H9 (cell line): Measurements from ENCODE around the gene WDPCP. TPM values are rescaled to one million over a fixed set of nuclear protein-coding genes. Genes with fewer than 3 reads are reported as not detected.

Experiments used
- DNase-seq: peaks from one replicate; pipeline ENCODE4 v3.0.0-alpha.2; 2017
- H2AFZ ChIP-seq: one replicate; pipeline ENCODE4 v1.6.1; 2013; ENCODE audit warnings: mild to moderate bottlenecking, low read length, control low read depth, moderate library complexity
- H2AK5ac ChIP-seq: 2 replicates; pipeline ENCODE4 v1.6.1; 2013; ENCODE audit warnings: low read length, control low read depth, mixed read lengths; ENCODE audit not compliant: insufficient read length
- H2BK120ac ChIP-seq: one replicate; pipeline ENCODE4 v1.6.1; 2013; ENCODE audit warnings: low read depth, mild to moderate bottlenecking, low read length, control low read depth, inconsistent platforms; ENCODE audit not compliant: poor library complexity, severe bottlenecking
- H2BK12ac ChIP-seq: 2 replicates; pipeline ENCODE4 v1.6.1; 2013; ENCODE audit warnings: low read length, control low read depth, mixed read lengths, low read depth; ENCODE audit not compliant: insufficient read length
- H2BK15ac ChIP-seq: 2 replicates; pipeline ENCODE4 v1.6.1; 2013; ENCODE audit warnings: low read depth, low read length, control low read depth
- H2BK20ac ChIP-seq: one replicate; pipeline ENCODE4 v1.6.1; 2013; ENCODE audit warnings: low read depth, mild to moderate bottlenecking, low read length, control low read depth, inconsistent platforms; ENCODE audit not compliant: poor library complexity, severe bottlenecking
- H2BK5ac ChIP-seq: 2 replicates; pipeline ENCODE4 v1.6.1; 2013; ENCODE audit warnings: low read length, control low read depth, mixed read lengths; ENCODE audit not compliant: insufficient read length
- H3K14ac ChIP-seq: 2 replicates; pipeline ENCODE4 v1.6.1; 2013; ENCODE audit warnings: low read length, control low read depth; ENCODE audit not compliant: insufficient read depth
- H3K18ac ChIP-seq: 2 replicates; pipeline ENCODE4 v1.6.1; 2013; ENCODE audit warnings: low read depth, mild to moderate bottlenecking, mixed read lengths, low read length, control low read depth; ENCODE audit not compliant: insufficient read length
- H3K23ac ChIP-seq: 2 replicates; pipeline ENCODE4 v1.6.1; 2013; ENCODE audit warnings: low read length, control low read depth, mixed read lengths, low read depth; ENCODE audit not compliant: insufficient read length
- H3K23me2 ChIP-seq: 2 replicates; pipeline ENCODE4 v1.6.1; 2013; ENCODE audit warnings: low read depth, mild to moderate bottlenecking, mixed read lengths, low read length, control low read depth; ENCODE audit not compliant: insufficient read length, poor library complexity, severe bottlenecking
- H3K27ac ChIP-seq: 2 replicates; pipeline ENCODE4 v1.5.1; 2013; ENCODE audit warnings: low read length, control low read depth, mixed read lengths, low read depth; ENCODE audit not compliant: insufficient read length
- H3K27me3 ChIP-seq: 2 replicates; pipeline ENCODE4 v1.6.1; 2013; ENCODE audit warnings: low read length, control low read depth, inconsistent platforms; ENCODE audit not compliant: insufficient read depth
- H3K4ac ChIP-seq: 2 replicates; pipeline ENCODE4 v1.6.1; 2013; ENCODE audit warnings: low read depth, mild to moderate bottlenecking, control low read depth, inconsistent platforms, low read length, moderate library complexity
- H3K4me1 ChIP-seq: 2 replicates; pipeline ENCODE4 v1.6.1; 2013; ENCODE audit warnings: low read length, control low read depth, inconsistent platforms; ENCODE audit not compliant: insufficient read depth
- H3K4me2 ChIP-seq: 2 replicates; pipeline ENCODE4 v1.6.1; 2013; ENCODE audit warnings: low read length, control low read depth, mixed read lengths; ENCODE audit not compliant: insufficient read length, insufficient read depth
- H3K56ac ChIP-seq: 2 replicates; pipeline ENCODE4 v1.6.1; 2013; ENCODE audit warnings: low read depth, mild to moderate bottlenecking, mixed read lengths, low read length, control low read depth; ENCODE audit not compliant: insufficient read length
- H3K79me1 ChIP-seq: 2 replicates; pipeline ENCODE4 v1.6.1; 2013; ENCODE audit warnings: low read depth, mild to moderate bottlenecking, moderate library complexity, low read length, control low read depth, inconsistent platforms; ENCODE audit not compliant: insufficient read depth, poor library complexity, severe bottlenecking
- H3K79me2 ChIP-seq: 2 replicates; pipeline ENCODE4 v1.6.1; 2013; ENCODE audit warnings: low read length, control low read depth, inconsistent platforms; ENCODE audit not compliant: insufficient read depth
- H3K9ac ChIP-seq: 2 replicates; pipeline ENCODE4 v1.6.1; 2013; ENCODE audit warnings: low read length, control low read depth, mixed read lengths; ENCODE audit not compliant: insufficient read length; ENCODE audit errors: extremely low read depth
- H3K9me3 ChIP-seq: one replicate; pipeline ENCODE4 v1.6.1; 2013; ENCODE audit warnings: low read depth, low read length, inconsistent platforms; ENCODE audit not compliant: control insufficient read depth
- H3T11ph ChIP-seq: one replicate; pipeline ENCODE4 v1.6.1; 2013; ENCODE audit warnings: mild to moderate bottlenecking, low read length, control low read depth, inconsistent platforms
- H4K20me1 ChIP-seq: one replicate; pipeline ENCODE4 v1.6.1; 2013; ENCODE audit not compliant: control insufficient read depth, insufficient read length, insufficient read depth
- H4K5ac ChIP-seq: 2 replicates; pipeline ENCODE4 v1.6.1; 2013; ENCODE audit warnings: low read depth, mild to moderate bottlenecking, mixed read lengths, low read length, control low read depth; ENCODE audit not compliant: insufficient read length
- H4K8ac ChIP-seq: replicated peaks from 2 replicates; pipeline ENCODE4 v1.6.1; 2013; ENCODE audit warnings: low read length, control low read depth, mixed read lengths, low read depth; ENCODE audit not compliant: insufficient read length
- H4K91ac ChIP-seq: 2 replicates; pipeline ENCODE4 v1.6.1; 2013; ENCODE audit warnings: low read depth, mild to moderate bottlenecking, moderate library complexity, mixed read lengths, low read length, control low read depth; ENCODE audit not compliant: insufficient read length
- H3K27ac Mint-ChIP-seq, 3 experiments: 2 replicates in 2 of 3; 3 replicates in 1 of 3; pipeline ENCODE4 v1.8.0; 2020 to 2021; ENCODE audit warnings: mixed read lengths in 3 of 3, mild to moderate bottlenecking in 1 of 3, moderate library complexity in 1 of 3
- H3K27me3 Mint-ChIP-seq: 2 replicates; pipeline ENCODE4 v1.8.0; 2021; ENCODE audit warnings: low read depth, mild to moderate bottlenecking, moderate library complexity, mixed read lengths
- H3K36me3 Mint-ChIP-seq, 3 experiments: 2 replicates in 2 of 3; 3 replicates in 1 of 3; pipeline ENCODE4 v1.8.0; 2020 to 2021; ENCODE audit warnings: low read depth in 3 of 3, mixed read lengths in 3 of 3; ENCODE audit not compliant: insufficient read depth in 1 of 3
- H3K4me1 Mint-ChIP-seq, 2 experiments: 2 replicates each; pipeline ENCODE4 v1.8.0; 2020; ENCODE audit warnings: mixed read lengths in 2 of 2
- H3K4me3 Mint-ChIP-seq, 2 experiments: 2 replicates in 1 of 2; 3 replicates in 1 of 2; pipeline ENCODE4 v1.8.0; 2020 to 2021; ENCODE audit warnings: mild to moderate bottlenecking in 2 of 2, mixed read lengths in 2 of 2, moderate library complexity in 1 of 2
- H3K9me3 Mint-ChIP-seq, 2 experiments: 2 replicates in 1 of 2; 3 replicates in 1 of 2; pipeline ENCODE4 v1.8.0; 2020; ENCODE audit warnings: mild to moderate bottlenecking in 2 of 2, mixed read lengths in 2 of 2, moderate library complexity in 1 of 2
- CTCF ChIP-seq: fragments of 200-600 bp; sonication (generic); conservative IDR thresholded peaks from 3 replicates; pipeline ENCODE4 v1.8.0; 2021; ENCODE audit warnings: antibody characterized with exemption, mild to moderate bottlenecking
- WGBS: extraction: QIAGEN DNeasy Blood & Tissue Kit; methylation state at CpG from one replicate; pipeline ENCODE4 v1.1.7; 2013; ENCODE audit warnings: missing lambda C conversion rate, low lambda C conversion rate, mixed read lengths; ENCODE audit not compliant: insufficient read length; ENCODE audit errors: extremely low coverage; 5-methylcytosine and 5-hydroxymethylcytosine counted together
- total RNA-seq: library from RNA; stranded (reverse); gene quantifications from 2 replicates; pipeline ENCODE4 v1.2.1, GENCODE V29; 2021

The WDPCP gene
- total RNA-seq, 1 experiment from 2014 or later: 22.4 TPM

GRCh38 chr2:63225964-63226686, 362.2 kb downstream of the WDPCP start:
- H3K9me3 ChIP-seq: no peaks in the 10 kb centered on the region
- WGBS: no CpG with 5 or more reads among the region's 1 CpG
- no peaks in the 10 kb centered on the region for H3K79me2 ChIP-seq
- H3K14ac ChIP-seq: no peak overlapping the region
- Mint-ChIP-seq H3K36me3 (peaks cover 4 to 8% (median 7%) of the 10 kb centered on the region in 3 experiments; a peak in 6 of 7 replicates), H3K4me3 (no peak overlapping the region), H3K27ac (no peak overlapping the region), H3K9me3 (peaks cover 6 to 11% of the 10 kb centered on the region in 2 experiments; a peak in 3 of 5 replicates), H3K4me1 (no peaks in the 10 kb centered on the region), H3K27me3 (no peaks in the 10 kb centered on the region; the same call in 1 of the 2 replicates)
- no peak for DNase-seq
- no peak overlapping the region for H2BK20ac ChIP-seq
- no peak overlapping the region for H2BK5ac ChIP-seq
- no peaks in the 10 kb centered on the region for H3K4me1 ChIP-seq
- H2BK12ac ChIP-seq: no peak overlapping the region
- H4K5ac ChIP-seq: no peak overlapping the region
- H3K79me1 ChIP-seq: no peaks in the 10 kb centered on the region
- H2AFZ ChIP-seq: no peak overlapping the region
- no peaks in the 10 kb centered on the region for H3K23me2 ChIP-seq
- no peak overlapping the region for H3T11ph ChIP-seq
- H2BK15ac ChIP-seq: no peak overlapping the region
- no peaks in the 10 kb centered on the region for H4K20me1 ChIP-seq
- no peak overlapping the region for H3K27ac ChIP-seq
- H2AK5ac ChIP-seq: no peak overlapping the region
- H3K4ac ChIP-seq: no peak overlapping the region
- H3K23ac ChIP-seq: no peak overlapping the region
- no peak overlapping the region for H3K18ac ChIP-seq
- H3K9ac ChIP-seq: no peak overlapping the region
- no peaks in the 10 kb centered on the region for H3K27me3 ChIP-seq
- H3K4me2 ChIP-seq: no peak overlapping the region
- H4K8ac ChIP-seq: no peak overlapping the region
- TF ChIP-seq CTCF: no peak
- H4K91ac ChIP-seq: no peak overlapping the region
- H2BK120ac ChIP-seq: no peak overlapping the region
- no peak overlapping the region for H3K56ac ChIP-seq
